ENCODE data around the gene SKIL.
"Not testable (repeated sequence)": the region's sequence is repeated elsewhere in the genome, so short reads cannot be mapped to it uniquely, and the experiment has no call there.

SKIL gene

GRCh38 chr3:170357176-170358041, at the start of gene SKIL:
Gene SKIL (plus strand): TSS chr3:170357715. CDS start chr3:170360332, 2,617 bp downstream.
- DNase-seq: peak; percentile 90

- DNase-seq: no peak
Measured at GRCh38 chr3:170309046-170309445, 48.5 kb upstream of the SKIL start.

- DNase-seq: no peak
Measured at GRCh38 chr3:170317954-170318353, 39.6 kb upstream of the SKIL start.

- DNase-seq: no peak
Measured at GRCh38 chr3:170320461-170321121, 36.9 kb upstream of the SKIL start.

- no peak for DNase-seq
Measured at GRCh38 chr3:170321321-170322034, 36.0 kb upstream of the SKIL start.

- DNase-seq: no peak
Measured at GRCh38 chr3:170322566-170323269, 34.8 kb upstream of the SKIL start.

GRCh38 chr3:170323331-170323730, 34.2 kb upstream of the SKIL start:
- DNase-seq: no peak

- no peak for DNase-seq
Measured at GRCh38 chr3:170324962-170325361, 32.6 kb upstream of the SKIL start.

GRCh38 chr3:170327040-170327808, 30.3 kb upstream of the SKIL start:
- DNase-seq: no peak

GRCh38 chr3:170327868-170328548, 29.5 kb upstream of the SKIL start:
- DNase-seq: not testable (repeated sequence)

- no peak for DNase-seq
Measured at GRCh38 chr3:170330366-170330765, 27.1 kb upstream of the SKIL start.

GRCh38 chr3:170331143-170331542, 26.4 kb upstream of the SKIL start:
- no peak for DNase-seq

- DNase-seq: no peak
Measured at GRCh38 chr3:170337420-170337819, 20.1 kb upstream of the SKIL start.

GRCh38 chr3:170338690-170339340, 18.7 kb upstream of the SKIL start:
- no peak for DNase-seq

- DNase-seq: not testable (repeated sequence)
Measured at GRCh38 chr3:170342273-170342672, 15.2 kb upstream of the SKIL start.

GRCh38 chr3:170343859-170344258, 13.7 kb upstream of the SKIL start:
- DNase-seq: not testable (repeated sequence)

- no peak for DNase-seq
Measured at GRCh38 chr3:170344971-170345370, 12.5 kb upstream of the SKIL start.

GRCh38 chr3:170346481-170347392, 10.8 kb upstream of the SKIL start:
- no peak for DNase-seq

- DNase-seq: no peak
Measured at GRCh38 chr3:170350515-170351413, 6.8 kb upstream of the SKIL start.

Measured in NCI-H1092 treated with DMSO at 0.1 percent for 48 hours (cell line).